GM18909 (cell line): ENCODE data around the gene TMEM244.
"Not testable (repeated sequence)": the region's sequence is repeated elsewhere in the genome, so short reads cannot be mapped to it uniquely, and the experiment has no call there.

ENCODE experiments used
- ATAC-seq: cut with Tn5 transposase; IDR thresholded peaks from one replicate; pipeline ENCODE4 v1.9.1; 2021; ENCODE audit warnings: mild to moderate bottlenecking; ENCODE audit not compliant: unreplicated experiment, poor library complexity

Gene TMEM244

DNA sequence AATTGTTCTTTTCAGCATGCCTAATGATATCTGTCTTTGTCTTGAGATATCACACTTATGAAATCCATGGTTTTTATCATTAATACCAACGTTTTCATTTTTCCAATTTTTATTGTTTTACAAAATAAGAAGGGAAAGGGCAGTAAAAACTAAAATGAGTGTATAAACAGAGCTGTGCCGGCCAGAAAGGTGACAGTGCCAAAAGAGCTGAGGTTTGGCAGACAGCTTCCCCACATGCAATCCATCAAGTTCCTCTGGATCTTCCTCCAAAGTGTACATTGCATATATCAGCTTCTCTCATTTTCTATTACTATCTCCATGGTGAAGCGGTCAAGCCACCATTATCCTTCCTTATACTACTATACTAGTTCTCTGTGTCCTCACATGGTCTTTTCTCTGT, 10.1 kb upstream of the TMEM244 start:
- no peak for ATAC-seq

- ATAC-seq = no peak
Measured at GRCh38 chr6:129867403-129867802, 6.3 kb upstream of the TMEM244 start.

DNA sequence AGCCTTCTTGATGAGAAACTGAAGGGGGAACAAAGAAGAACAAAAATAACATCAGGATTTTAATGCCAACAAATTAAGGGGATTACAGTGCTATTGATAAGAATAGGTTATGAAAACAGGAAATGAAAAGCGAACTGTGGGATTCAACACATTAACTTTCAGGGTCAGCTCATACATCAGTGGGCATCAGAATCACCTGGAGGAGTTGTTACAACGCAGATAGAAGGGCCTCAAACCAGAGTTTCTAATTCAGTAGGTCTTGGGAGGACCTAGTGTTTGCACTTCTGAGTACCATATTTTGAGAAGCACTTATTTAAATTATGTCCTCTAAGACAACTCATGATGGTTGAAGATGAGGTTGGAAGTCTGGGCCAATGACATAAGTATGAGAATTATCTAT, 5.6 kb upstream of the TMEM244 start:
- ATAC-seq = no peak

DNA sequence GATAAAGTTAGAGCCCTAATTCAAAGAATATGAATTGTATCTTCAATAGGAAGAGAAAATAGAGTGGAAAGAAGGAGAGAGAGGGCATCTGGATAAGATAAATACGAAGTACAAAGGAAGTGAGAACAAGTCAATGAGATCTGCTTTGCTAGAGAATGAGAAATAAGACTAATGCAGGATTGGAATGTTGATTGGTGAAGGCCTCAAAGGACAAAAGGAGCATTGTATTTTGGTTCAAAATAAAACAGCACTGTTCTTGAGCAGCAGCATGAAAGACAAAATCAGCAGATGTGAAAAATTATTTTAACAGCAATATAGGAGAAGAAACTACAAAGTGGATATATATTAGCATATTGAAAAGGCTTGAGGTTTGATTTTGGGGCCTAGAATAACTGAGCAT, 5.1 kb upstream of the TMEM244 start:
- no peak for ATAC-seq

DNA sequence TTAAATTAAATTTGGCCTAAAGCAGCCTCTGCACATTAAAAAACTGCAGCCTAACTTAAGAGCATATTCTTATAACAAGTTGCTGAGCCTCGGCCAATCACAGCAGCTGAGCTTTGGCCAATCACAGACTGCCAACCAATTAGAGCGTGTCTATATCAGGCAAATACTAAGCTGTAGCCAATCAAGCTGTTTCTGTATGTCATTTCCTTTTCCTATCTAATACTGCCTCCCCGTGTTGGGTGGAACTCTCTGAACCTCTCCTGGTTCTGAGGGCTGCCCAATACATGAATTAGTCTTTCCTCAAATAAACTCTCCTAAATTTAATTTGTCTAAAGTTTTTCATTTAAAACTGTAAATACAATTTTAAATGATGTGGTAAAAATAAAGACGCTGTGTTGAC, 3.9 kb upstream of the TMEM244 start:
- no peak for ATAC-seq

DNA sequence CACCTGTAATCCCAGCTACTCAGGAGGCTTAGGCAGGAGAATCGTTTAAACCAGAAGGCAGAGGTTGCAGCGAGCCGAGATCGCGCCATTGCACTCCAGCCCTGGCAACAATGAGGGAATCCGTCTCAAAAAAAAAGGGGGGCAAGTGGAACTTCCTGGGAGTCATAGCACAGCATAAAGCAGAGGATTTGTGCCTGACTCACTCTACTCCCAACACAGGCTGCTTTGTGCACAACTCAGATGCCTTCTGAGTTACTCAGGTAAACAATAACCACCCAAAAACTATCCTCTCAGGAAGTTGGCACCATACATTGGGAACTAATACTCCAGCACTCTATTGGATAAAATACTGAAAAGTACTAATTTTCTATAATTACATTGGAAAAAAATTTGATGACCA, 2.5 kb upstream of the TMEM244 start:
- ATAC-seq = no peak

GRCh38 chr6:129859524-129859923, 1.6 kb downstream of the TMEM244 start:
- ATAC-seq = no peak

DNA sequence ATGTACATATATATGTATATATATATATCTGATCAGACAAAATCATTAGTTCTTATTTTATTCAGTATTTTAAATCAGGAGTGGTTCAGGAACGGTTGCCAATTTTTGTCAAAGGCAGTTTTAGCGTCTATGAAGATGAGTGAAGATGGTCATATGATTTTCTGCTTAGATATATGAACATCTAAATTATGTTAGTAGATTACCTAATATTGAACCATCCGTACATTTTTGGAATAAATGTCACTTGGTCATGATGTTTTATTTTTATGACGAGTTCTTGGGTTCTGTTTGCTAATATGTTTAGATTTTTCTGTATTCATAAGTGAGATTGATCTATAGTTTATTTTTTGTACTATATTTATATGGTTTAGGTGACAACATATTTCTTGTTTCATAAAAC, 3.3 kb downstream of the TMEM244 start:
- ATAC-seq = no peak

- ATAC-seq = no peak
Measured at GRCh38 chr6:129853996-129854711, 7.0 kb downstream of the TMEM244 start.

DNA sequence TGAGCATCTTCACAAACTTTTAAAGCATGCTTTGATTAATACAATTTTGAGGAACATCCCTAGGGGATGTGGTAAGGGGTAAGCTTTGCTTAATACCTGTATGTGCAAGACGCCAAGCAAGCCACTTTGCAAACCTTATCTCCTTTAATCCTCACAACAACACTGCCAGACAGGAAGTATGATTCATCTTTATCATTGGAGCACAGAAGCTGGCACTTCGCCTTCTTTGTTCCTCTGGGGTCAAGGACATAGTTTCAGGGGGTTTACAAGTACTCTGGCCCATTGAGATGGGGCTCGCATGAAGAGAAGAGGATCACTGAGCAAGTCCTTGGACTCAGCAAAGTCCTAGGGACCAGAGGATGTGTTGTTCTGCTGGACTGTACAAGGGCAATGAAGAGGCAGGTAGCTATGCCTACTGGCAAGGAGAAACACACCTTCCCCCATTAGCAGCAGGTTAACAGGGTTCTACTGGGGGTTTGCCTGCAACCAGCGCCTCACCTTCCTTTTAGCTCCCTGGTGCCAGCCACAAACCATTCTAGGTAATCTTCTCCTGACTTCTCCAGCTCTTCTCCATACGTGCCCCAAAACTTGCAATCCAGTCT, 8.8 kb downstream of the TMEM244 start:
- no peak for ATAC-seq

- ATAC-seq = no peak
Measured at GRCh38 chr6:129849456-129849855, 11.7 kb downstream of the TMEM244 start.

GRCh38 chr6:129846761-129847160, 14.4 kb downstream of the TMEM244 start:
- ATAC-seq = no peak

GRCh38 chr6:129845696-129846095, 15.4 kb downstream of the TMEM244 start:
- ATAC-seq = no peak

GRCh38 chr6:129844118-129844891, 16.8 kb downstream of the TMEM244 start:
- ATAC-seq = no peak

- ATAC-seq = no peak
Measured at GRCh38 chr6:129843573-129843972, 17.5 kb downstream of the TMEM244 start.

DNA sequence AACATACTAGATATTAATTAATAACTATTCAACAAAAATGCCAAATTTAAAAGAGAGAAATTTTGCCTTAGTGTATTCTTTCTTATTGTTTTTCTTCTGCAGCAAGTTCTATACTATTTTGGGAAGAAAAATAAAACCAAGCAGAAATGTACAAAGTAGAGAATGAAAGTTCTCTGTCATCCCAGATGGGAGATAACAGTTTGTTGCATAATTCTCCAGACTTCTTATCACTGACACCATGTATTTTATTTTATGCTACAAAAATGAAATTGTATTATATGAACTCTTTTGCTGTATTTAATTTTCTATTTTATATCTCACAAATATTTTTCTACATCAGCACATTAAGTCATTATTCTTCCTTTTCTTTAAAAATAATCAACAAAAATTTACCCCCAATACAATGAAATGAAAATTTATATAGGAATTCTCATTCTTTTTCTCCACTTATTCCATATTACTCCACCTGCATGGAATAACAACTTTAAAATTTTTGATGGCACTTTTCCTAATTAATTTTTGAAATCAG, 18.2 kb downstream of the TMEM244 start:
- no peak for ATAC-seq

DNA sequence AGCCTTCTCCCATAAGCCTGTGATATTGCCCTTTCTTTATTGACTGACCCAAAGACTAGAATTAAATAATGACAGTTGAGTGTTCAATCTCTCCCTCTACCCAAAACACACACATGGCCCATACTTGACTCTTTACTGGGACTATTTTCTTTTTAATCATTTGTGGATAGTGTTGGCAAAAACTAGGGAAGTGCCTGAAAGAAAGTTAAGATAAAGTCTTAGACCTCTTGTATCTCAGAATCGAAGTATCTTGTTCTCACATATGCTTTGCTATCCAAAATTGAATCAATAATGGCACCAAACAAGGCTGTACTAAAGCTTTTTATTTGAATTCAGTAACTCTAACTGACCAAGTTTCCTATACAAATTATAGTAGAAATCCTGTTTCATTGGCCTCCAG, 19.0 kb downstream of the TMEM244 start:
- no peak for ATAC-seq

DNA sequence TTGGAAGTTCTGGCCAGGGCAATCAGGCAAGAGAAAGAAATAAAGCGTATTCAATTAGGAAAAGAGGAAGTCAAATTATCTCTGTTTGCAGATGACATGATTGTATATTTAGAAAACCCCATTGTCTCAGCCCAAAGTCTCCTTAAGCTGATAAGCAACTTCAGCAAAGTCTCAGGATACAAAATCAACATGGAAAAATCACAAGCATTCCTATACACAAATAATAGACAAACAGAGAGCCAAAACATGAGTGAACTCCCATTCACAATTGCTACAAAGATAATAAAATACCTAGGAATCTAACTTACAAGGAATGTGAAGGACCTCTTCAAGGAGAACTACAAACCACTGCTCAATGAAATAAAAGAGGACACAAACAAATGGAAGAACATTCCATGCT, 21.6 kb downstream of the TMEM244 start:
- not testable (repeated sequence) for ATAC-seq

GRCh38 chr6:129835691-129836090, 25.4 kb downstream of the TMEM244 start:
- ATAC-seq = no peak

DNA sequence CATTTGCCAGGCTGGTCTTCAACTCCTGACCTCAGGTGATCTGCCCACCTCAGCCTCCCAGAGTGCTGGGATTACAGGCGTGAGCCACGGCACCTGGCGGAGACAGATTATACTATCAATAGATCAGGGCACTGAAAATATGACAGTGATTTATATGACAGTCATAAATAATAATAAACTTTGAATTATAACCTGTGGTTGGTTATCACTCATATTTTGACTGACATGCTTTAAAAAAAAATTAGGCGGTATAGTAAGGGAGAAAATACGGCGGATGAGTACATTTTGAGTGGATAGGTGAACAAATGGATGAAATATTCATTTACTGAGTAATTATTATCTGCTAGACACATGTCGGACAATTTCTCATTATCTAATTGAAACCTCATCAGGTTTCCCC, 28.8 kb downstream of the TMEM244 start:
- no peak for ATAC-seq

GRCh38 chr6:129828229-129828628, 32.9 kb downstream of the TMEM244 start:
- ATAC-seq = no peak
